OCI-LY7 (cell line): ENCODE data around the gene MRPL44. TPM values are rescaled to one million over a fixed set of nuclear protein-coding genes. Genes with fewer than 3 reads are reported as not detected.

Source experiments
- BruUV-seq: library from RNA; stranded (reverse); fragments of 400-500 nt; replicated peaks from 2 replicates; lab custom pipeline; 2021; lab: Mats Ljungman, UMichigan
- CTCF ChIA-PET: fragments of 300-600 bp; sonication (Branson Sonifier 250); formaldehyde crosslinking; loops from one replicate; lab custom pipeline; 2022; ENCODE audit warnings: antibody characterized with exemption; ENCODE audit not compliant: unreplicated experiment; lab: Charles Lee
- POLR2A ChIA-PET: fragments of 300-600 bp; sonication (Branson Sonifier 250); formaldehyde crosslinking; loops from one replicate; lab custom pipeline; 2022; ENCODE audit warnings: antibody characterized with exemption; lab: Charles Lee
- DNase-seq: peaks from one replicate; pipeline ENCODE4 v3.0.0-alpha.2; 2015; ENCODE audit warnings: low spot score
- H2AFZ ChIP-seq: fragments of 200-600 bp; sonication (generic), shearing (Covaris generic); 2 replicates; pipeline ENCODE4 v1.6.1; 2014; ENCODE audit warnings: mild to moderate bottlenecking, antibody characterized with exemption, low read length, moderate library complexity
- H3K27ac ChIP-seq: fragments of 200-600 bp; sonication (generic); 2 replicates; pipeline ENCODE4 v1.5.1; 2014; ENCODE audit warnings: mixed run types, low read depth, mild to moderate bottlenecking, moderate library complexity, low read length, inconsistent platforms; ENCODE audit not compliant: poor library complexity, severe bottlenecking
- H3K36me3 ChIP-seq: fragments of 200-600 bp; sonication (generic); 2 replicates; pipeline ENCODE4 v1.6.1; 2014; ENCODE audit warnings: mild to moderate bottlenecking, antibody characterized with exemption, low read length, moderate library complexity, mixed read lengths; ENCODE audit not compliant: insufficient read depth
- H3K4me1 ChIP-seq: fragments of 200-600 bp; sonication (generic); 2 replicates; pipeline ENCODE4 v1.5.1; 2014; ENCODE audit warnings: mild to moderate bottlenecking, low read length; ENCODE audit not compliant: insufficient read depth, poor library complexity, severe bottlenecking
- H3K4me2 ChIP-seq: fragments of 200-600 bp; sonication (generic); 2 replicates; pipeline ENCODE4 v1.6.1; 2014; ENCODE audit warnings: mild to moderate bottlenecking, low read length
- H3K4me3 ChIP-seq: fragments of 200-600 bp; sonication (generic); 2 replicates; pipeline ENCODE4 v1.5.1; 2014; ENCODE audit warnings: mild to moderate bottlenecking, low read depth, low read length; ENCODE audit not compliant: poor library complexity, severe bottlenecking
- H3K79me2 ChIP-seq: fragments of 200-600 bp; sonication (generic); 2 replicates; pipeline ENCODE4 v1.6.1; 2016; ENCODE audit warnings: low read depth, mild to moderate bottlenecking, low read length, moderate library complexity, mixed read lengths; ENCODE audit not compliant: insufficient read depth
- H3K9me2 ChIP-seq: fragments of 200-600 bp; sonication (generic); 2 replicates; pipeline ENCODE4 v1.6.1; 2016; ENCODE audit warnings: mild to moderate bottlenecking, low read length, mixed read lengths; ENCODE audit not compliant: insufficient read depth
- H3K9me3 ChIP-seq: fragments of 200-600 bp; sonication (generic); 2 replicates; pipeline ENCODE4 v1.6.1; 2014; ENCODE audit warnings: mild to moderate bottlenecking, mixed run types, low read length, mixed read lengths
- H4K20me1 ChIP-seq: fragments of 200-600 bp; sonication (generic); 2 replicates; pipeline ENCODE4 v1.6.1; 2014; ENCODE audit warnings: mild to moderate bottlenecking, antibody characterized with exemption, low read length, moderate library complexity, mixed read lengths; ENCODE audit not compliant: insufficient read depth
- EZH2phosphoT487 ChIP-seq: fragments of 200-600 bp; sonication (generic); IDR thresholded peaks from 2 replicates; pipeline ENCODE4 v1.6.1; 2018; ENCODE audit warnings: low read depth, borderline replicate concordance, mild to moderate bottlenecking, mixed run types, antibody characterized with exemption, low read length, moderate library complexity, mixed read lengths
- intact Hi-C: fragments of 100-400 bp; cut with micrococcal nuclease; formaldehyde crosslinking; loops from one replicate; pipeline ENCODE4 v1.10.0; 2022; ENCODE audit not compliant: unreplicated experiment
- total RNA-seq, 2 experiments: library from RNA; depleted of rRNA in 1 of 2; stranded (reverse); fragments of >200 nt in 1 of 2; shearing (Covaris generic) in 1 of 2; gene quantifications; 2 replicates each; pipeline ENCODE4 v1.2.3, GENCODE V29; 2014 to 2022
- TF ChIP-seq, protein P1 (sequence below): fragments of 200-600 bp; sonication (generic); conservative IDR thresholded peaks from 2 replicates; pipeline ENCODE4 v1.5.1; 2014; ENCODE audit warnings: mild to moderate bottlenecking, antibody characterized with exemption, low read length, moderate library complexity, mixed read lengths

MRPL44 gene
- total RNA-seq, 2 experiments from 2014 or later, result 36.2 to 38.6 TPM

DNA sequence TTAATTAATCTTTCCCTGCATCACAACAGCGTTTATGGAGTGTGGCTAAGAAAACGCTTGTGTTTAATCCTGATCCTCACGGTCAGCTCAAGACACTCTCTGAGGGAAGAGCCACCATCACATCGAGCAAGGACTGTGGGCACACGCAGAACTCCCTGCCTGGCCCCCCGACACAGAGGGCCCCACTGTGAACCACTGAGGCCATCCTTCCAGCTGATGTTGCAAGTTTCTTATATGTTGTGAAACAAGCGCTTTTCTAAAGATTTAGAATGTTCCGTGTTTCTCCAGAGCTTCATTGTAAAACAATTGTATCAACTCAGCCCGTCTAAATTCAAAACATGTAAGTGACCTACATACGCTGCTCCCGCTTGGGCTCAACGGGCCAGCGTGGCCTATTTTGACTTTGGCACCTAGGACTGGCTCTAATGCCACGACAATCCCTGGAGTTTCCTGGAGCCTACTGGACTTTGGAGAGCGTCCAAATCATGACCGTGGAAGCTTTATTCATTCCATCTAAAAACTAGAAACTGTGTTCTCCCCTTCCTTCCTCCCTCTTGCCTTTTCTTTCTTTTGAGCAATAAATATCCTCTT is 46.9 kb downstream of the MRPL44 start:
- ChIA-PET POLR2A (interaction anchor here (0.6 kb wide), 2 partner anchors 241 to 859 kb away, joined by 3 to 6 read pairs; no protein-coding TSS in a partner anchor), CTCF (interaction anchor here (1.0 kb wide), 1 partner anchor 11 kb away, joined by 3 read pairs; no protein-coding TSS in a partner anchor)
- no peaks in the 10 kb centered on the region for H3K4me1 ChIP-seq
- no peak for DNase-seq
- H3K9me3 ChIP-seq, result no peaks in the 10 kb centered on the region
- H3K9me2 ChIP-seq, result no peaks in the 10 kb centered on the region
- no peaks in the 10 kb centered on the region for H3K36me3 ChIP-seq
- no TSS peak for BruUV-seq
- H2AFZ ChIP-seq, result no peak overlapping the region
- H3K27ac ChIP-seq, result no peak overlapping the region
- intact Hi-C loops, result no loop called here
- H3K4me3 ChIP-seq, result no peak overlapping the region
- TF ChIP-seq, protein P1, sequence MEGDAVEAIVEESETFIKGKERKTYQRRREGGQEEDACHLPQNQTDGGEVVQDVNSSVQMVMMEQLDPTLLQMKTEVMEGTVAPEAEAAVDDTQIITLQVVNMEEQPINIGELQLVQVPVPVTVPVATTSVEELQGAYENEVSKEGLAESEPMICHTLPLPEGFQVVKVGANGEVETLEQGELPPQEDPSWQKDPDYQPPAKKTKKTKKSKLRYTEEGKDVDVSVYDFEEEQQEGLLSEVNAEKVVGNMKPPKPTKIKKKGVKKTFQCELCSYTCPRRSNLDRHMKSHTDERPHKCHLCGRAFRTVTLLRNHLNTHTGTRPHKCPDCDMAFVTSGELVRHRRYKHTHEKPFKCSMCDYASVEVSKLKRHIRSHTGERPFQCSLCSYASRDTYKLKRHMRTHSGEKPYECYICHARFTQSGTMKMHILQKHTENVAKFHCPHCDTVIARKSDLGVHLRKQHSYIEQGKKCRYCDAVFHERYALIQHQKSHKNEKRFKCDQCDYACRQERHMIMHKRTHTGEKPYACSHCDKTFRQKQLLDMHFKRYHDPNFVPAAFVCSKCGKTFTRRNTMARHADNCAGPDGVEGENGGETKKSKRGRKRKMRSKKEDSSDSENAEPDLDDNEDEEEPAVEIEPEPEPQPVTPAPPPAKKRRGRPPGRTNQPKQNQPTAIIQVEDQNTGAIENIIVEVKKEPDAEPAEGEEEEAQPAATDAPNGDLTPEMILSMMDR, result no peak
- no peak for TF ChIP-seq EZH2phosphoT487
- H4K20me1 ChIP-seq, result no peaks in the 10 kb centered on the region
- H3K79me2 ChIP-seq, result no peaks in the 10 kb centered on the region
- H3K4me2 ChIP-seq, result no peak overlapping the region

GRCh38 chr2:224008702-224009261 is 51.5 kb downstream of the MRPL44 start:
- H3K9me2 ChIP-seq, result no peaks in the 10 kb centered on the region
- H3K36me3 ChIP-seq, result no peaks in the 10 kb centered on the region
- CTCF ChIA-PET, result no interaction called here
- no peak overlapping the region for H2AFZ ChIP-seq
- no peaks in the 10 kb centered on the region for H3K4me1 ChIP-seq
- POLR2A ChIA-PET, result interaction anchor here (1.1 kb wide), 1 partner anchor 10 kb away, joined by 3 read pairs; no protein-coding TSS in a partner anchor
- H3K4me3 ChIP-seq, result no peak overlapping the region
- H3K9me3 ChIP-seq, result no peaks in the 10 kb centered on the region
- H4K20me1 ChIP-seq, result no peaks in the 10 kb centered on the region
- no TSS peak for BruUV-seq
- intact Hi-C loops, result no loop called here
- H3K4me2 ChIP-seq, result no peak overlapping the region
- H3K27ac ChIP-seq, result no peak overlapping the region
- no peak for TF ChIP-seq EZH2phosphoT487
- TF ChIP-seq, protein P1, result no peak
- no peaks in the 10 kb centered on the region for H3K79me2 ChIP-seq
- DNase-seq, result no peak
